GM19023 (cell line): ENCODE measurements around the gene LTBP2.

ENCODE experiments used
- ATAC-seq: cut with Tn5 transposase; IDR thresholded peaks from one replicate; pipeline ENCODE4 v1.9.1; 2021; ENCODE audit warnings: mild to moderate bottlenecking, moderate library complexity; ENCODE audit not compliant: unreplicated experiment

LTBP2 gene

DNA sequence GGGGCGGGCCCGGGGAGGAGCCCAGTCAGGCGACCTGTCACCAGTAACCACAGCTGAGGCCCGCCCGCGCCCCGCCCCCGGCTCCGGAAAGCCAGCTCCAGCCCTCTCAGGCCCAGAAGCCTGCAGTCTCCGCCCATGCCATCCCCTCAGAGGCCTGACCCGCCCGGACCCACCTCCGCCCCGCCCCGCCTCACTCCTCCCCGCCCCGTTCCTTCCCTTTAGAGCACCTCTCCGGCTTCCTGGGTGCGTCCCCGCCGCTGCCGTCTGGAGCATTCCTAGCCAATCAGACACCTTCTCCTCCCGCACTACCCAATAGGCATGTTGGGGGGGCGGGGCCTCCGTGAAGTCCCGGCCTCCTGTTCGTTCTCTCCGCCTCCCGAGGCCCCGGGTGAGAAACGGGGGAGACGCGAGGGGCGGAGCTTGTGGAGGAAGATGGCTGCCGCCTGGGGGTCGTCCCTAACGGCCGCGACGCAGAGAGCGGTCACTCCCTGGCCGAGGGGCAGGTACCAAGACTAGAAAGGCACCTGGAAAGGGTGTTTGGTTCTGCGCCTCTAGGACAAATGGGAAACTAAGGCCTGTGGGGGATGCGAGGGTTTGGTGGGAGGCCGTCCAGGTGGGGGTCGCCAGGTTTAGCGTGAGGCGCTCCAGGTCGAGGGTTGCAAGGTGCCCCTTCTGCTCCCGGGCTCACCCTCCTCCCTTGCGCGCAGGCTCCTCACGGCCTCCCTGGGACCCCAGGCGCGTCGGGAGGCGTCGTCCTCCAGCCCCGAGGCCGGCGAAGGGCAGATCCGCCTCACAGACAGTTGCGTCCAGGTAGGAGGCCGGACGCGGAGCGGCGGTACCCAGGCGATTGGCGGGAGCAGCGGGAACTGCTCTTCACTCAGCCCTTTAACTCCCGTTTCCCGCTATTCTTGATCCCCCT lies 118.4 kb downstream of the LTBP2 start, which contains the start of gene ISCA2:
Gene ISCA2, plus strand, starts transcription at position 423 of the 919 bp plus-strand sequence. Its CDS starts 10 bp downstream, at position 433.
- ATAC-seq, result peak; percentile 88

- peak; percentile 16 for ATAC-seq
Measured at GRCh38 chr14:74492776-74493342, 119.2 kb downstream of the LTBP2 start, which contains the start of gene NPC2. NPC2 (minus strand) TSS chr14:74493305; CDS start chr14:74493274, 31 bp downstream.

GRCh38 chr14:74491956-74492775 lies 119.9 kb downstream of the LTBP2 start:
- no peak for ATAC-seq

DNA sequence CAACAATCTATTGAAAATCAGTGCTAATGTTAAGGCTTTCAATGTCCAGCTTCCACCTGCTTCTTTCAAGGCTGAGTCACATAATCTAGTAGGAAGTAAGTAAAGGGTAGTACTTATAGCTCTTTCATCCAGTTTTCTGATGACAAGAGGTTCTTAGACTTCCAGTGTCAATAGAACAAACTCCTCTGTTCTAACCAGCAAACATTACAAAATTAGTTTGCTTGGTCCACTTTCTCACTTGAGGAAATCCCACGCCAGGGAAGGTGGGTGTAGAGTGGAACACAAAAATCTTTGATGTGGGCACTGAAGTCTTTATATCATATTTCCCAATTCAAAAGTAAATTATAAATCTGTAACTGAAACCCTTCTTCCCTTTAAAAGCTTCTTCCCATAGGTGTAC lies 121.6 kb downstream of the LTBP2 start:
- ATAC-seq, result no peak

DNA sequence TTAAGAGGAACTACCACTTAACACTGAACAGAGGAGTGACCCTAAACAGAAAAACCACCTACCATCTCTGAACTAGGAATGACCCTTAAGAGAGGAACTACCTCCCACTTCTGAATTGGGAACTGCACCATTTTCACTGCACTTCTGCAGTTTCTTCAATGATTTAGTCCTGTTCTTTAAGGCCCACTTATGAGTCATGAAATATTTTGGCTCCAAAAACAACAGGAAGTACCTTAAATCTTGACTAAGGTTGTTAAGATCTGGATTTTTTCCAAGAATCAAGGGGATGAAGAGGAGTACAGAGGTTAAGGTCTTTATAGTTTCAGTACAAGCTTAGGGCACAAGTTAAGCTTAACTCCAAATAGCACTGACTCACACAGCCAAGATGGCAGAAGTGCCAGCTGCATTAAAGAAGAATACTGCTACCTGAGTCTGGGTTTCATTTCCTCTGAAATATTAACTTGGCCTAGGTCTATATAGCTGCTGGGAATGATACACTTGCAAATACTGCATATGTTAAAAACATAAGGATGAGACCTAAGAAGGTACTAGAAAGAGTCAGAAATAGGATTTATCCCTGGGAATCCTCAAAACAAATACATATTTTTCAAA lies 123.1 kb downstream of the LTBP2 start:
- no peak for ATAC-seq

- no peak for ATAC-seq
Measured at GRCh38 chr14:74486164-74486563, 125.9 kb downstream of the LTBP2 start.

GRCh38 chr14:74483321-74483720 lies 128.7 kb downstream of the LTBP2 start:
- no peak for ATAC-seq

DNA sequence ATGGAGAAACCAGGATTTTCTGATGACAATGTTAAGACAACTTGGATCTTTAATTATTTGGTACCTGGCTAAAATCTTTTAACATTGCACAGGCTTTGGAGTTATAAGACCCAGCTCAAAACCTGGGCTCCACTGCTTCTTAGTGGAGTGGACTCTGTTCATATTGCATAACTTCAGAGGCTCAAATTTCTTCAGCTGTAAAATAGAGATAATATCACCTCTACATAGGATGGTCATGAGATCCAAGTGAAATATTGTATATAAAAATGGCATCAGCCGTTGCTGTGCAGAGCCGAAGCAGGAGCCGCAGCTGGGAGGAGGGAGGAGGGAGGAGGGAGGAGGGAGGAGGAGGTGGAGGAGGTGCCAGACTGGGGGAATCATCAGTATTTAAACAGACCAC lies 129.5 kb downstream of the LTBP2 start:
- ATAC-seq, result no peak

- no peak for ATAC-seq
Measured at GRCh38 chr14:74480046-74480445, 132.0 kb downstream of the LTBP2 start.

DNA sequence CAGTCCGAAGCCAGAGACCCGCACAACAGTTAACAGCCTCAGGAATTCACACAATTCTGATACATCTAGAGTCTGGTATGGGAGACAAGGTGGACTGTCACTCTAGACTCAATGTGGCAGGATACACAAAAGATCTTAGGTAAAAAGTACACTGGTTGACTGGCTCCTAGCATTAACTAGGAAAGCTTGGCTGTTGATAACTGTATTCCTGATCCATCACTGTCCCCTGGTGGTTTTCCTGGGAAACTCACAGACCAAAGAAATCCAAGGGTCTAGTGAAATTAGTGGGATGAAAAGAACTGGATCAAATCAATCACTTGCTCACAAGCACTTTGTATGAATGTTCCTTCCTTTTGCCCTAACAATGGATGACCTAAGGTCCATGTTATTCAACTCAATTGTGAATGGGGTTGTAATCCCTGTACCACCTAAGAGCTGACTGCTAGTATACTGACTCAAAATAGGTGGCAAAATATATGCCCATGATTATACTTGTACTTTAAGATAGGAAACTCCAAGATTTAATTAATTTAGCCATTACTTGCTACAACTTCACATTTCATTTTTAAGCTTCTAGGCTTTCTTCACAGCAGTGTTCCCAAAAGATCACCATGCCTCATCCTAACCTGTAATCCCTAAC lies 132.9 kb downstream of the LTBP2 start:
- ATAC-seq, result no peak

GRCh38 chr14:74476607-74477006 lies 135.4 kb downstream of the LTBP2 start:
- ATAC-seq, result no peak

DNA sequence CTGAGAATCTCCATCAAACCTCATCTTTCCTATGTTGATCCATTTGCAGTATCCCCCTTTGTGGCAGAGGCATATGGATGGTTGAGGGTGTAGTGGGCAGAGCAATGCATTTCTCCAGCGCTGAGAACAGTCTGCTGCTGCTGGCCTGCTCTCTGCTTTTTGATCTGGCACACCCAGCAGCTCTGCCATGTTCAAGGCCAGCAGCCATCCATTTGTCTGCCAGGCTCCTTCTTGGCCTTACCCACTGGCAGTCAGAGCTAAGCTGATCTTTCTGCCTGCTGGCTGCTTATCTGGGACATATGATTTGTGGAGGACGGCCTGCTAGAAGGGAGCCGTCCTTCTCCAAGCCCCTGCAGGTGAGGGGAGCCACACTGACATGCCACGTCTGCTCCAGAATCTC lies 135.9 kb downstream of the LTBP2 start:
- ATAC-seq, result no peak

DNA sequence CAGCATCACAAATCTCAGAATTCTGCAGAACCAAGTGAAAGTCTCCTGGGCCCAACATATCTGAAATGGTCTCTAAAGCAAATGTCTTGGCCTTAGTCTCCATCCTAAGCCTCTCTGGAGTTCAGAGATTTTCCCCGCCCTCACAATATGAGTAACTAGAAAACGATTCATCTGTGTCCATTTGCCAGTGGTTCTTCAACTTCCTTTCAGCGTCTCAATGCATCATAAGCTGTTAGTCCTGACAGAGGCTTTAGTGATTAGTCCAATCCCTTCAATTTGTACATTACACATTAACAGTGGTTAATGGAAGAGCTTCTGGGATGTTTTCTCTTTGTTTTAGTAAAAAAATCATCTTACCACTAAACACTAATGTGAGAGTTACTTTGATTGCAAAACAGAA lies 136.4 kb downstream of the LTBP2 start:
- no peak for ATAC-seq

GRCh38 chr14:74474376-74474775 lies 137.7 kb downstream of the LTBP2 start:
- no peak for ATAC-seq

- no peak for ATAC-seq
Measured at GRCh38 chr14:74472601-74473000, 139.4 kb downstream of the LTBP2 start.

DNA sequence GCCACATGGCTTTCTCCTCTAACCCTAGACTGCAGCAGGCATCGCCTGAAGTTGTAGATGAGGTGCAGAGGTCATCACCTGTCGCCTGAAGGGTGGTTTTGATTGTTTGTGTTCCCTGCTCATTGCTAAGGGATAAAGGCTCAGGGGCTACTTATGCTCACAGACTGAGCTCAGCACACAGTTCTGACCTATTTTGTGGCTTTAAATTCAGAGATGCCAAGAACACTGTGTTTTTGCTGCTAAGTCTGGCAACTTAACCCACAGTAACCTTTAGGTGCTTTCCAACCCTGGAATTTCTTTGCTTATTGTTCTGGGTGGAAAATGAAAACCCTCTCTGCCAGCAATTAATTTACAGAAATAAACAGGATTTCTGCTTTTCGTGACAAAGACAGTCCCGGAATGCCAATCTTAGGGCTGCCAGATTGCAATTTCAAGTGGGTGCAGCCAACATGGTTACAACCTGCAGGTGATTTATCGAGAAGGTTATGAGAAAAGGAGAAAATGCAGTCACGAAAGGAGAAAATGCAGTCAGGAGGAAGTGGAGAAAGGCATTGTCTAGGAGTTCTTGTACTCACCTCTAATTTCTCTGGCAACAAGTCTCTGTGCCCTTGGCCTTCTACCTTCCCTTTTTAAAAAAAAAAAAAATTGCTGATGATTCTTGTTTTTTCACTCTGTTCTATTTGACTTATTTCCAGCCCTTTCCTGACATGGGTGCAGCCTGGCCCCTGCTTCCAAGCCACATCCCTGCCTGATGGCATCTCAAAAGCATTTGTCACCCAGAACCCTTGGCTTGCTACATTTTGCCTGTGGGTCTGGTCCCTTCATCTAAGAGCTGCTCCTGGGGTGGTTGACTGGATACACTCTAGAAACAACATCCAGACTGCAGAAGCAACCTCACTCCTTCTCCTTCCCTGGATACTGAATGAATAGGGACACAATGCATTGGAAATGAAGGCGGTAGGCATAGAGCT lies 142.2 kb downstream of the LTBP2 start:
- no peak for ATAC-seq

DNA sequence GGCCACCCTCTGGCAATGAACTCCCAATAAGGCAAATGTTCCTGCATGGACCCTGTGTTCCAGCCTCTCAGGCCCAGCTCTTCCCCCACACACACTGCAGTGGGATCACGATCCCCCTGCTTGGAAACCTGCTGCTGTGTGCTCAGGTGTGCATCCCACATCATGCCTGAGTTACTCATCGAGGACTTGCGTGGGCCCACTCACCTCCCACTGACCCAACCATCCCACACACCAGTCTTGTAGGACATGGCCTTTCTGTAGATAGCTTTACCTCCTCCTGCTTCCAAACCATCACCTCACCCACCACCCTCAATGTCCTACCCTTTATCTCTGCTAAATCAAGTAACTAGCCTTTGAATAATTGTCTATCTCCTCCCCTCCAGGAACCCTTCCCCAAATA lies 143.5 kb downstream of the LTBP2 start:
- no peak for ATAC-seq

DNA sequence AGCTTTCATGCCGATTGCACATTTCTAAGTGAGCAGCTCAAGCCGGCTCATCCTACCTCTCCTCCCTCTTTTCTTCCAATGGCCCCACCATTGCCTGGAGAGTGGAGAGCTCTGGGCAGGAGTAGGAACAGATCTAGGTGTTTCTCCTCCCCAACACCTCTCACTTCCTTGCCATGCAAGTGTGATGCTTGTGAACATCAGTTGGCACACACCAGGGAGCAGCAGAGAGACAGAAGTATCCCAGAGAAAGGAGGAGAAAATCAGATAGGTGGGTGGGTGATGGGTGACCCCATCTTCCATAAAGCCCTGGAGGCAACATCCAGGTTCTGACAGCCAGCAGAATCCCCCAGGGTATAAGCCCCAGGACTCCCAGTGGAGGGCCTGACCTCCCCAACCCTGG lies 146.7 kb downstream of the LTBP2 start:
- ATAC-seq, result no peak

DNA sequence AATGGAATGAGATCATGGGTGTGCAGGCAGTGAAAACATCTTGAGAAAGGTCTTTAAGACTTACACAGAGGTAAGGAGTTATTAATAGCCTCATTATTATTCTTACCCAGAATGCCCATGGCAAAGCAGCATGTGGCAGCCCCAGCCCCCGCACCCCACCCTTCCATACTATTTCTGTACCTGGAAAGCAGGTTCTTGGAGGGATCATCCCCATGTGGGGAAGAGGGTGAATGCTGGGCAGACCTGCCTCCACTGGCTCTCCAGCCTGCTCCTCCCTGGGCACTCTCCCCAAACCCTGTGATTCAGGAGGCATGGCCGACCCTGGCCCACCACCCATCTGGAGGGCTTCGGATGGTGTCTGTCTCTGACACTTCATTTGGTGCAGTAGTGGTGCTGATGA lies 147.3 kb downstream of the LTBP2 start:
- no peak for ATAC-seq
